ENCODE measurements around the gene ARHGEF1. TPM values are rescaled to one million over a fixed set of nuclear protein-coding genes. Genes with fewer than 3 reads are reported as not detected.

ARHGEF1 gene
- total RNA-seq, 4 donors from 2014 or later, result 54.5 to 71.8 (median 59.7) TPM

- no peak for DNase-seq (ENCODE audit: extremely low spot score)
- H3K4me3 ChIP-seq, result no peak overlapping the region
- H3K27me3 ChIP-seq, result no peaks in the 10 kb centered on the region
- no peaks in the 10 kb centered on the region for H3K9me3 ChIP-seq
- 88% methylated on average over 22 of the region's 24 CpGs for WGBS
- H3K27ac ChIP-seq (replicated peaks in 1 of 4), result no peak overlapping the region
- H3K36me3 ChIP-seq, result peaks cover 80 to 95% (median 89%) of the 10 kb centered on the region in 4 donors
- intact Hi-C loops (cut with DNase I), result no loop called here
- TF ChIP-seq POLR2A (IDR thresholded peaks at IDR 0.05; ENCODE audit: low read depth) (no peak), EP300 (IDR thresholded peaks at IDR 0.05) (no peak), POLR2AphosphoS5 (IDR thresholded peaks at IDR 0.05) (no peak)
- H3K4me1 ChIP-seq, result no peaks in the 10 kb centered on the region
Measured at GRCh38 chr19:41897820-41898219, 14.8 kb downstream of the ARHGEF1 start.

- TF ChIP-seq POLR2A (IDR thresholded peaks at IDR 0.05; ENCODE audit: low read depth) (no peak), POLR2AphosphoS5 (IDR thresholded peaks at IDR 0.05) (no peak), EP300 (IDR thresholded peaks at IDR 0.05) (no peak)
- TF ChIP-seq, protein P1, sequence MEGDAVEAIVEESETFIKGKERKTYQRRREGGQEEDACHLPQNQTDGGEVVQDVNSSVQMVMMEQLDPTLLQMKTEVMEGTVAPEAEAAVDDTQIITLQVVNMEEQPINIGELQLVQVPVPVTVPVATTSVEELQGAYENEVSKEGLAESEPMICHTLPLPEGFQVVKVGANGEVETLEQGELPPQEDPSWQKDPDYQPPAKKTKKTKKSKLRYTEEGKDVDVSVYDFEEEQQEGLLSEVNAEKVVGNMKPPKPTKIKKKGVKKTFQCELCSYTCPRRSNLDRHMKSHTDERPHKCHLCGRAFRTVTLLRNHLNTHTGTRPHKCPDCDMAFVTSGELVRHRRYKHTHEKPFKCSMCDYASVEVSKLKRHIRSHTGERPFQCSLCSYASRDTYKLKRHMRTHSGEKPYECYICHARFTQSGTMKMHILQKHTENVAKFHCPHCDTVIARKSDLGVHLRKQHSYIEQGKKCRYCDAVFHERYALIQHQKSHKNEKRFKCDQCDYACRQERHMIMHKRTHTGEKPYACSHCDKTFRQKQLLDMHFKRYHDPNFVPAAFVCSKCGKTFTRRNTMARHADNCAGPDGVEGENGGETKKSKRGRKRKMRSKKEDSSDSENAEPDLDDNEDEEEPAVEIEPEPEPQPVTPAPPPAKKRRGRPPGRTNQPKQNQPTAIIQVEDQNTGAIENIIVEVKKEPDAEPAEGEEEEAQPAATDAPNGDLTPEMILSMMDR (IDR thresholded peaks at IDR 0.05), result no peak
- intact Hi-C loops (cut with DNase I), result no loop called here
- H3K27me3 ChIP-seq, result no peaks in the 10 kb centered on the region
- H3K9me3 ChIP-seq, result no peaks in the 10 kb centered on the region
- H3K27ac ChIP-seq (replicated peaks in 1 of 4), result no peak overlapping the region
- DNase-seq (ENCODE audit: extremely low spot score), result no peak
- 90% methylated on average over 6 of the region's 15 CpGs for WGBS
- H3K4me1 ChIP-seq, result no peaks in the 10 kb centered on the region
- H3K36me3 ChIP-seq, result peaks cover 84 to 96% (median 90%) of the 10 kb centered on the region in 4 donors
- no peak overlapping the region for H3K4me3 ChIP-seq
Measured at GRCh38 chr19:41898235-41898634, 15.3 kb downstream of the ARHGEF1 start.

DNA sequence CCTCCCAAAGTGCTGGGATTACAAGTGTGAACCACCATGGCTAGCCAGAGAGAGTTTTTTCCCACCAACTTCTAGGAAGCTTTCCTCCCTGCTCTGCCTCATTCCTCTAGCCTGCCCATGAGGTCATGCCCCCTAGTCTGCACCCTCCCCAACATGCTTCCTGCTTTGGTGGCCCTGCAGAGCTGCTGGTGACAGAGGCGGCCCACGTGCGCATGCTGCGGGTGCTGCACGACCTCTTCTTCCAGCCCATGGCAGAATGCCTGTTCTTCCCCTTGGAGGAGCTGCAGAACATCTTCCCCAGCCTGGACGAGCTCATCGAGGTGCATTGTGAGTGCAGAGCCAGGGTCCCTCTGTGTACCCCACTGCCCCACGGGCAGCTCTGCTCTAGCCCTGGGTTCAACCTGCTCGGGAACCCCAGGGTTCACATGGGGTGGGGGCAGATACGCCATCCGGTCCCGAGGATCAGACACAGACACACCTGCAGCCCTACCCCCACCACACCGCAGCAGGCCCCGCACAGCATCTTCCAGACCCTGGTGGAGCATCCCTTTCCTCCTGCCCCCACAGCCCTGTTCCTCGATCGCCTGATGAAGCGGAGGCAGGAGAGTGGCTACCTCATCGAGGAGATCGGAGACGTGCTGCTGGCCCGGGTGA is 18.9 kb downstream of the ARHGEF1 start:
- DNase-seq (ENCODE audit: extremely low spot score), result no peak
- no peak for TF ChIP-seq POLR2AphosphoS5 (IDR thresholded peaks at IDR 0.05)
- TF ChIP-seq POLR2A (IDR thresholded peaks at IDR 0.05; ENCODE audit: low read depth), result no peak
- TF ChIP-seq, protein P1 (IDR thresholded peaks at IDR 0.05), result no peak
- Histone ChIP-seq H3K9me3 (no peaks in the 10 kb centered on the region), H3K4me1 (no peaks in the 10 kb centered on the region), H3K36me3 (peaks cover 85 to 100% (median 98%) of the 10 kb centered on the region in 4 donors), H3K27me3 (no peaks in the 10 kb centered on the region), H3K4me3 (no peak overlapping the region), H3K27ac (replicated peaks in 1 of 4) (no peak overlapping the region)
- WGBS, result 93% methylated on average over 17 of the region's 21 CpGs
- intact Hi-C loops (cut with DNase I), result no loop called here

DNA sequence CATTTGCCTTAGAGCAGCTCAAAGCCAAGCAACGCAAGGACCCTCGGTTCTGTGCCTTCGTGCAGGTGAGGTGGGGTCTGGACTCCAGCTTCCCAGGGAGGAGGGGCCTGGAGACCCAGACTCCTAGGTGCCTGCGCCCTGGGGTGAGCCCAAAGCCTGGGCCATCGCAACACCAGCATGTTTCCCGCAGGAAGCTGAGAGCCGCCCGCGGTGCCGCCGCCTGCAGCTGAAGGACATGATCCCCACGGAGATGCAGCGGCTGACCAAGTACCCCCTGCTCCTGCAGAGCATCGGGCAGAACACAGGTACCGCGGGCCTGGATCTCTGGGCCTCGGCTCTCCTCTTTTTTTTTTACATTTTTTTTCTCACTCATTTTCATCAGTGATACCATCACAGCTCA is 19.6 kb downstream of the ARHGEF1 start:
- DNase-seq (ENCODE audit: extremely low spot score), result no peak
- Histone ChIP-seq H3K9me3 (no peaks in the 10 kb centered on the region), H3K4me1 (no peaks in the 10 kb centered on the region), H3K27me3 (no peaks in the 10 kb centered on the region), H3K36me3 (peaks cover 80 to 100% (median 98%) of the 10 kb centered on the region in 4 donors), H3K27ac (replicated peaks in 1 of 4) (no peak overlapping the region), H3K4me3 (no peak overlapping the region)
- intact Hi-C loops (cut with DNase I), result no loop called here
- TF ChIP-seq, protein P1 (IDR thresholded peaks at IDR 0.05), result no peak
- TF ChIP-seq POLR2A (IDR thresholded peaks at IDR 0.05; ENCODE audit: low read depth) (no peak), EP300 (IDR thresholded peaks at IDR 0.05) (no peak), POLR2AphosphoS5 (IDR thresholded peaks at IDR 0.05) (no peak)
- 94% methylated on average over 17 of the region's 17 CpGs for WGBS

- H3K4me1 ChIP-seq, result no peaks in the 10 kb centered on the region
- DNase-seq (ENCODE audit: extremely low spot score), result no peak
- H3K27me3 ChIP-seq, result no peaks in the 10 kb centered on the region
- WGBS, result 93% methylated on average over 18 of the region's 19 CpGs
- H3K9me3 ChIP-seq, result no peaks in the 10 kb centered on the region
- H3K27ac ChIP-seq (replicated peaks in 1 of 4), result no peak overlapping the region
- intact Hi-C loops (cut with DNase I), result no loop called here
- H3K36me3 ChIP-seq, result peaks cover 72 to 99% (median 93%) of the 10 kb centered on the region in 4 donors
- no peak for TF ChIP-seq POLR2A (IDR thresholded peaks at IDR 0.05; ENCODE audit: low read depth)
- TF ChIP-seq, protein P1 (IDR thresholded peaks at IDR 0.05), result no peak
- TF ChIP-seq EP300 (IDR thresholded peaks at IDR 0.05), result no peak
- no peak for TF ChIP-seq POLR2AphosphoS5 (IDR thresholded peaks at IDR 0.05)
- H3K4me3 ChIP-seq, result no peak overlapping the region
Measured at GRCh38 chr19:41903193-41903953, 20.4 kb downstream of the ARHGEF1 start.
